Activated CD8-positive, alpha-beta T cell treated with anti-CD3 and anti-CD28 coated beads for 36 hours (primary cell): ENCODE data around the gene RABGAP1L. TPM values are rescaled to one million over a fixed set of nuclear protein-coding genes. Genes with fewer than 3 reads are reported as not detected.
"Not testable (repeated sequence)": the region's sequence is repeated elsewhere in the genome, so short reads cannot be mapped to it uniquely, and the experiment has no call there.

Experiments
- ATAC-seq: fragments of 200-7000 bp; cut with Tn5 transposase; one replicate; pipeline ENCODE4 v1.10.0; 2021; ENCODE audit warnings: mild to moderate bottlenecking, moderate library complexity
- CTCF ChIA-PET: fragments of 350-600 bp; sonication (Branson Sonifier 250); formaldehyde crosslinking; loops from one replicate; lab custom pipeline; 2021; ENCODE audit warnings: antibody characterized with exemption; lab: Charles Lee
- POLR2A ChIA-PET: fragments of 350-600 bp; sonication (Branson Sonifier 250); formaldehyde crosslinking; loops from one replicate; lab custom pipeline; 2021; ENCODE audit warnings: antibody characterized with exemption; lab: Charles Lee
- DNase-seq: peaks from one replicate; pipeline ENCODE4 v3.0.0-alpha.2; 2020
- H3K27ac Mint-ChIP-seq: one replicate; pipeline ENCODE4 v1.8.0; 2021; ENCODE audit warnings: mild to moderate bottlenecking, mixed read lengths
- H3K27me3 Mint-ChIP-seq: one replicate; pipeline ENCODE4 v1.8.0; 2021; ENCODE audit warnings: mixed read lengths
- H3K36me3 Mint-ChIP-seq: one replicate; pipeline ENCODE4 v1.8.0; 2021; ENCODE audit warnings: low read depth, mixed read lengths
- H3K4me1 Mint-ChIP-seq: one replicate; pipeline ENCODE4 v1.8.0; 2021; ENCODE audit warnings: low read depth, mixed read lengths
- H3K4me3 Mint-ChIP-seq: one replicate; pipeline ENCODE4 v1.8.0; 2021; ENCODE audit warnings: mild to moderate bottlenecking, moderate library complexity, mixed read lengths
- H3K9me3 Mint-ChIP-seq: one replicate; pipeline ENCODE4 v1.8.0; 2021; ENCODE audit warnings: mixed read lengths
- CTCF ChIP-seq: fragments of 200-600 bp; IDR thresholded peaks from one replicate; pipeline ENCODE4 v1.8.0; 2022; ENCODE audit warnings: antibody characterized with exemption, mild to moderate bottlenecking
- intact Hi-C: fragments of 100-400 bp; cut with micrococcal nuclease; formaldehyde crosslinking; loops from one replicate; pipeline ENCODE4 v1.10.0; 2022
- total RNA-seq, 2 experiments: library from RNA; stranded (reverse); gene quantifications; one replicate each; pipeline ENCODE4 v1.2.3, GENCODE V29; 2021

The RABGAP1L gene
- total RNA-seq, 2 experiments from 2014 or later = 26.9 to 29.4 TPM

- Mint-ChIP-seq H3K4me1 (no peaks in the 10 kb centered on the region), H3K9me3 (peaks cover 10% of the 10 kb centered on the region), H3K4me3 (no peak overlapping the region), H3K27me3 (no peaks in the 10 kb centered on the region), H3K27ac (no peak overlapping the region), H3K36me3 (peaks cover 13% of the 10 kb centered on the region)
- DNase-seq (no peak), ATAC-seq (no peak)
- ChIA-PET CTCF (no interaction called here), POLR2A (no interaction called here)
- TF ChIP-seq CTCF = no peak
- intact Hi-C loops = no loop called here
Observed at GRCh38 chr1:174568551-174568950, 409.2 kb downstream of the RABGAP1L start.

- no peak for TF ChIP-seq CTCF
- H3K4me3 Mint-ChIP-seq = no peak overlapping the region
- ChIA-PET POLR2A (no interaction called here), CTCF (interaction anchor here (1.1 kb wide), 1 partner anchor 158 kb away, joined by 3 read pairs; no protein-coding TSS in a partner anchor)
- DNase-seq (no peak), ATAC-seq (no peak)
- no peaks in the 10 kb centered on the region for H3K27me3 Mint-ChIP-seq
- intact Hi-C loops = no loop called here
- peaks cover 19% of the 10 kb centered on the region for H3K36me3 Mint-ChIP-seq
- H3K4me1 Mint-ChIP-seq = no peaks in the 10 kb centered on the region
- H3K27ac Mint-ChIP-seq = no peak overlapping the region
- peaks cover 11% of the 10 kb centered on the region for H3K9me3 Mint-ChIP-seq
Observed at GRCh38 chr1:174569240-174569639, 409.9 kb downstream of the RABGAP1L start.

- Mint-ChIP-seq H3K36me3 (peaks cover 29% of the 10 kb centered on the region), H3K9me3 (peaks cover 25% of the 10 kb centered on the region), H3K4me1 (no peaks in the 10 kb centered on the region), H3K27ac (no peak overlapping the region), H3K4me3 (no peak overlapping the region), H3K27me3 (no peaks in the 10 kb centered on the region)
- CTCF ChIA-PET = no interaction called here
- no peak for DNase-seq
- POLR2A ChIA-PET = no interaction called here
- intact Hi-C loops = no loop called here
- no peak for TF ChIP-seq CTCF
- no peak for ATAC-seq
Observed at GRCh38 chr1:174572771-174573170, 413.5 kb downstream of the RABGAP1L start.

GRCh38 chr1:174576120-174576519, 416.8 kb downstream of the RABGAP1L start:
- DNase-seq, H3K4me3 Mint-ChIP-seq, H3K4me1 Mint-ChIP-seq, H3K27ac Mint-ChIP-seq, ATAC-seq, H3K27me3 Mint-ChIP-seq, CTCF ChIA-PET, intact Hi-C loops: not testable (repeated sequence)
- Mint-ChIP-seq H3K36me3 (peaks cover 31% of the 10 kb centered on the region), H3K9me3 (peaks cover 26% of the 10 kb centered on the region)
- POLR2A ChIA-PET = interaction anchor here (0.6 kb wide), 1 partner anchor 14 kb away, joined by 3 read pairs; no protein-coding TSS in a partner anchor

- Mint-ChIP-seq H3K27ac (no peak overlapping the region), H3K9me3 (peaks cover 24% of the 10 kb centered on the region), H3K4me1 (no peaks in the 10 kb centered on the region), H3K36me3 (peaks cover 24% of the 10 kb centered on the region), H3K4me3 (no peak overlapping the region), H3K27me3 (no peaks in the 10 kb centered on the region)
- ChIA-PET CTCF (no interaction called here), POLR2A (interaction anchor here (1.0 kb wide), 1 partner anchor 25 kb away, joined by 4 read pairs; no protein-coding TSS in a partner anchor)
- DNase-seq = no peak
- ATAC-seq = no peak
- intact Hi-C loops = no loop called here
- TF ChIP-seq CTCF = no peak
Observed at GRCh38 chr1:174577681-174578080, 418.4 kb downstream of the RABGAP1L start.

- DNase-seq = no peak
- H3K9me3 Mint-ChIP-seq = peaks cover 12% of the 10 kb centered on the region
- ChIA-PET POLR2A (no interaction called here), CTCF (no interaction called here)
- no peaks in the 10 kb centered on the region for H3K4me1 Mint-ChIP-seq
- TF ChIP-seq CTCF = no peak
- no peak for ATAC-seq
- intact Hi-C loops = no loop called here
- peaks cover 11% of the 10 kb centered on the region for H3K36me3 Mint-ChIP-seq
- no peak overlapping the region for H3K4me3 Mint-ChIP-seq
- H3K27ac Mint-ChIP-seq = no peak overlapping the region
- no peaks in the 10 kb centered on the region for H3K27me3 Mint-ChIP-seq
Observed at GRCh38 chr1:174580801-174581200, 421.5 kb downstream of the RABGAP1L start.
